ENCODE results near the gene ENTREP3.

ENTREP3 gene, protein sequence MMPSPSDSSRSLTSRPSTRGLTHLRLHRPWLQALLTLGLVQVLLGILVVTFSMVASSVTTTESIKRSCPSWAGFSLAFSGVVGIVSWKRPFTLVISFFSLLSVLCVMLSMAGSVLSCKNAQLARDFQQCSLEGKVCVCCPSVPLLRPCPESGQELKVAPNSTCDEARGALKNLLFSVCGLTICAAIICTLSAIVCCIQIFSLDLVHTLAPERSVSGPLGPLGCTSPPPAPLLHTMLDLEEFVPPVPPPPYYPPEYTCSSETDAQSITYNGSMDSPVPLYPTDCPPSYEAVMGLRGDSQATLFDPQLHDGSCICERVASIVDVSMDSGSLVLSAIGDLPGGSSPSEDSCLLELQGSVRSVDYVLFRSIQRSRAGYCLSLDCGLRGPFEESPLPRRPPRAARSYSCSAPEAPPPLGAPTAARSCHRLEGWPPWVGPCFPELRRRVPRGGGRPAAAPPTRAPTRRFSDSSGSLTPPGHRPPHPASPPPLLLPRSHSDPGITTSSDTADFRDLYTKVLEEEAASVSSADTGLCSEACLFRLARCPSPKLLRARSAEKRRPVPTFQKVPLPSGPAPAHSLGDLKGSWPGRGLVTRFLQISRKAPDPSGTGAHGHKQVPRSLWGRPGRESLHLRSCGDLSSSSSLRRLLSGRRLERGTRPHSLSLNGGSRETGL

DNA sequence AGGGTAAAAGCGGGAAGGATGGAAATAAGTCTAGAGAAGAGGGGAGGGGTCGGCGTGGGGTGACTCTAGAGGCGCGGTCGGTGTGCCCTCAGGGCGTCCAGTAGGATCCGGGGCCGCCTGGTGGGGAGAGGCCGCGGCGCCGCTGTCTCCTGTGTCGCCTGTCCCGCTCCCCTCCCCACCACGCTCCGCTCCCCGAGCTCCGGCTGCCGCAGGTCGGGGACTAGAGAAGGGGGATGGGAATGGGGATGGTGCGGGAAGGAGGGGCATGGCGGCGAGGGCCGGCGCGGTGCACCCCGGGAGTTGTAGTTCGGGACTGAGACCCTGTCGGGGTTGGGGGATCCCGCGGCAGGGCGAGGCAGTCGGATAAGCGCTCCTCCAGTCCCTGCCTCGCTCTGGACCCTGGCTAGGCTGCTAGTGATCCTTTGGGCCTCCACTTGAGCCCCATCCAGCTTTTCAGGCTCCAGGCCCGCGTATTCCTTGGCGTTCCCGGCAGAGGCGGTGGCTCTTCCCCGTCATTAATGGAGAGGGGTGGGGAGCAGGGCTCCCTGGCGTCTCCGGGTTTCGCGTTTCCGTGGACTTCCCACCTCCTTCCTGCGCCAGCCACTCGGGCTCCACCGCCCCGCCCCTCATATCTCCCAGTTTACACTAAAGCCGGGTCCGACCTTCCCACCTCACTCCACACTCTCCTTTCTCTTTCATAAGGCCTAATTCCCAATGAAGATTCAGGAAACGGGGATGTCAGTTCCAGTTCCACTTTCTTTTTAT, at the start of gene ENTREP3:
TSS of gene ENTREP3 (minus strand) at position 241 of the 765 bp plus-strand sequence. CDS start 606 bp downstream, outside the sequence.
- in situ Hi-C loops (cut with HindIII; ENCODE audit: low pct_unique_long_range_greater_than_20kb, low sequenced_read_pairs), result no loop called here
- no peak for TF ChIP-seq JUND (IDR thresholded peaks at IDR 0.05; ENCODE audit: low read depth)
- peak; percentile 88 to 92 for DNase-seq (ENCODE audit: low read depth in 1 of 2, low spot score in 1 of 2)

DNA sequence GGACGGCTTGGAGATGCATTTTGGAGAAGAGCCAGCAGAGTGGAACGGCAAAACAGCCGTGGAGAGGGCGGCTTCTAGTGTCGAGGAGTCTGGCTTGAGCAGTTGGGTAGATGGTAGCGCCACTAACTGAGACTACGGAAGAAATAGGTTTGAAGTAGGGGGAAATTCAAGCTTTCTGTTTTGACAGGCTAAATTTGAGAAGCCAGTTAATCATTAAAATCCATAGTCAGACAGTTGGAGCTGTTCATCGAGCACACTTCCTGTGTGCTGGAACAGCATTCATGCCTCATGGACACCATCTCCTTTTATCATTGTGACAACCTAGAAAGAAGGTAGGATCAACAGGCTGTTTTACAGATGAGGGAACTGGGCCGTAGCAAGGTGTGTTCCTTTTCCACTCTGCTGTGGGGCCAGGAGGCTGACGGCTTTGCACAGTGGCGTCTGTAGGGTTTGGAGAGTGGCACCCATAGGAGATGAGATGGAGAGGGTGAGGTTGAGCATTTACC, 49.3 kb upstream of the ENTREP3 start:
- in situ Hi-C loops (cut with HindIII; ENCODE audit: low pct_unique_long_range_greater_than_20kb, low sequenced_read_pairs), result no loop called here
- no peak for DNase-seq (ENCODE audit: low read depth in 1 of 2, low spot score in 1 of 2)

DNA sequence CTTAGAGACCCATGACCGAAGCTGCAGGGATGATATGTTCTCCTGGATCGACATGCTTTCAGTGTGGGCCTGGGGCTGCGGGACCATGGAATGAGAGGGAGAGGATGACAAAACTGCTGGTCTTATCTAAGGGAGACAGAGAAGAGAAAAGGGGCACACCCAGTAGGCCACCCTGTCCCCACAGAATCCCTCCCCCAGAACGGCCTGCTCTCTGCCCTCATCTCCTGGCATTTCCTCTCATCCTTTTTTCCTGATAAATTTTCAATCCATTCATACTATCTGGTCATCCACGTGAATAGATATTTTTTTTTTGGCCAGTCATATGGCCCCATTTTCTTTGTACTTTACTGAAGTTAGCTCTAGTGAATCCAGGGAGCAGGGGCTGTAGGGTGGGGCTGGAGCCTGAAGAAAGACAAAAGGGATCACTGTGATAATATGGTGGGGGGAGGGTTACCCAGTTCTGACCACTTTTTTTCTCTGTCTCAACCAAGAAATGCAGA, 46.1 kb upstream of the ENTREP3 start, which contains the start of gene PKLR:
TSS of gene PKLR (minus strand) at position 97 of the 500 bp plus-strand sequence. CDS start at position 54, 43 bp downstream.
- DNase-seq (ENCODE audit: low read depth in 1 of 2, low spot score in 1 of 2), result no peak

More for the DNA sequence above, 49.3 kb upstream of the ENTREP3 start:
- no peak for TF ChIP-seq JUND (IDR thresholded peaks at IDR 0.05; ENCODE audit: low read depth)

DNA sequence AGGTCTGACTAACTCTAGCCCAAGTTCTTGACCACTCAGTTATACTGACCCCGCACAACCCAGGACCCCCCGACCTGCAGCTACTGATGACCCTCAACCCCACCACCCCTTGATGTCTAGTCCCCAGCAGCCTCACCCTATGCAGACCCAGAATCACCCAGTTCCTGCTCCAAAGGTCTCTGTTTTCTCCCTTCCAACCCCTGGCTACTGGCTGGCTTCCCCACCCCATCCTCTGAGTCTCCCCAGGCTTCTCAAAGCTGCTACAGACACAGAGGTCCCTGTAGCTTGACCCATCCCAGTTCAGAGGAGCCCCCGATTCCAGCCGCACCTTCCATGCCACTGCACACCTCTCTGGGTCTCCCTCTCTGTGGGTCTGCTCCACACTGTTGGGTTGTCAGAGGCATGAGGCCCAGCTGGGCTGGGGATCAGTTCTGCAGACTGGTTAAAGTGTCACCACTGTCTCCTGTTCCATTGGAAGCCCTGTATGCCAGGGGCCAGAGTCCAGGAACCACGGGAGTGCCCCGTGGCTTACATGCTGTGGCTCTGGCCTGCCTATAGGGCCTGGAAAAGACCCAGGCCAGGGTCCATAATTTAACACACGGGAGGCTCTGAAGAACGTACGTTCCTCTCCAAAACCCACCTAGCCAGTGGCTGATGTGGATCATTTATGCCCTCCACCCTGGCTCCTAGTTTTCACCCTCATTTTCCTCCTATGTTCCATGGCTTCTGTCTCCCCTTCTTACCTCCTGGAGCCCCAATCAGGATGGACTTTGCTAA, 45.5 kb upstream of the ENTREP3 start:
- TF ChIP-seq JUND (IDR thresholded peaks at IDR 0.05; ENCODE audit: low read depth), result no peak
- in situ Hi-C loops (cut with HindIII; ENCODE audit: low pct_unique_long_range_greater_than_20kb, low sequenced_read_pairs), result no loop called here
- DNase-seq (ENCODE audit: low read depth in 1 of 2, low spot score in 1 of 2), result no peak

More for the DNA sequence above, 46.1 kb upstream of the ENTREP3 start, which contains the start of gene PKLR:
- TF ChIP-seq JUND (IDR thresholded peaks at IDR 0.05; ENCODE audit: low read depth), result no peak
- in situ Hi-C loops (cut with HindIII; ENCODE audit: low pct_unique_long_range_greater_than_20kb, low sequenced_read_pairs), result no loop called here

DNA sequence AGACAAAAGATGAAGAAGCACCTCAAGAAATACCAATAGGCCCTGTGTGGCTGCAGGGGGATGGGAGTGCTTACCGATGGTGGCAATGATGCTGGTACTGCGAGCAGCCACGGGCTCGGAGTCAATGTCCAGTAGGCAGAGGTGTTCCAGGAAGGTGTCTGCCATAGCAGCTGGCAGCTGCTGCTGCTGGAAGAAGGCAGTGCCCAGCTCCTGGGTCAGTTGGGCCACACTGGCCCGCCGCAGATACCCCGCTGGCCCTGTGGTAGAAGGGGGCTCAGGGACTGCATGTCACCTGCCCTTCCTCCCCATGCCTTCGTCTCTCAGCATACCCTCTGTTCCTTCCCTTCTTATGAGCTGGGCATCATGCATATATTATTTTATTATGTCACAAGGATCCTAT, 44.7 kb upstream of the ENTREP3 start:
- TF ChIP-seq JUND (IDR thresholded peaks at IDR 0.05; ENCODE audit: low read depth), result no peak
- in situ Hi-C loops (cut with HindIII; ENCODE audit: low pct_unique_long_range_greater_than_20kb, low sequenced_read_pairs), result no loop called here
- DNase-seq (ENCODE audit: low read depth in 1 of 2, low spot score in 1 of 2), result no peak

DNA sequence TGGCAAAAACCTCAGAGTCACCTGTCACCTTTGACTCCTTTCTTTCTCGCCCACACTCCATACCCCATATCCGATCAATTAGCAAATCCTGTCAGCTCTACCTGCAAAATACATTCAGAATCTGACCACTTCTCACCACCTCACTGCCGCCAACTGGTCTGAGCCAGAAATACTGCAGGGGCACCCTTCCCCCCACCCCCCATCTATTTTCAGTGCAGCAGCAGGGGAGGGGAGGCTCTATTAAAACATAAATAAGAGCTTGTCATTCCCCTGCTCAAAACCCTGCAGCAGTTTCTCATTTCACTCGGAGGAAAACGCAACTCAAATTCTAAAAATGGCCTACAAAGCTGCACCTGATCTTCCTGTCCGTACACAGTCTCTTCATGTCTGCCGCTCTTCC, 42.1 kb upstream of the ENTREP3 start:
- TF ChIP-seq JUND (IDR thresholded peaks at IDR 0.05; ENCODE audit: low read depth), result no peak
- DNase-seq (ENCODE audit: low read depth in 1 of 2, low spot score in 1 of 2), result no peak
- in situ Hi-C loops (cut with HindIII; ENCODE audit: low pct_unique_long_range_greater_than_20kb, low sequenced_read_pairs), result no loop called here

DNA sequence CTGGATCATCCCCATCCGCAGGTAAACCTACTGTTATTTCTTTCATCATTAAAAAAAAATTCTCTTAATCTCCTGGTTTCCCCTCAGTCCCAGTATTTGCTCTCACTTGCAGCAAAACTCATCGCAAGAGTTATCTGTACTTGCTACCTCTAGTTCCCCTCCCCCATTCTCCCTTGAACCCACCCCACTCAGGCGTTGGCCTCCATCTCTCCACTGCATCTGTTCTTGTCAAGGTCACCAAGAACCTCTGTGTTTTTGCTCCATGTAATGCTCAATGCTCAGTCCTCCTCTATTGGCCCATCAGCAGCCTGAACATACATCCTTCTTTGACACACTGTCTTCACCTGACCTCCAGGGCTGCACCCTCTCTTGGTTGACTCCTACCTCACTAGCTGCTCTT, 41.4 kb upstream of the ENTREP3 start:
- DNase-seq (ENCODE audit: low read depth in 1 of 2, low spot score in 1 of 2), result no peak
- in situ Hi-C loops (cut with HindIII; ENCODE audit: low pct_unique_long_range_greater_than_20kb, low sequenced_read_pairs), result no loop called here
- TF ChIP-seq JUND (IDR thresholded peaks at IDR 0.05; ENCODE audit: low read depth), result no peak

DNA sequence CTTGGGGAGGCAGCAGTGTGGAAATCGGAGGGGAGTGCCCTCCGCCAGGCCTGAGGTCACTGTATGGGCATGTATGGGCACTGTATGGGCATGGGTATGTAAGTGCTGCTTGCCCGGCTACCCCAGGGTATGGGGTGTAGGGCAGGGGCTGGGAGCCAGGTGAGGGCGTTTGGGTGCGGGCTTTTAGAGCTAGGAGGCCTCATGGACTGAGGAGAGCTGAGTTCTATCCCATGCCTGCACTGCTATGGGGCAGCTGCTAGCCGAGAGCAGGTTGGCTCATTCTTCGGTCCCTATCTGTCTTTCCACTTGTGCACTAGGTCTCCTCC, 40.6 kb upstream of the ENTREP3 start:
- DNase-seq (ENCODE audit: low read depth in 1 of 2, low spot score in 1 of 2), result no peak
- in situ Hi-C loops (cut with HindIII; ENCODE audit: low pct_unique_long_range_greater_than_20kb, low sequenced_read_pairs), result no loop called here
- no peak for TF ChIP-seq JUND (IDR thresholded peaks at IDR 0.05; ENCODE audit: low read depth)

DNA sequence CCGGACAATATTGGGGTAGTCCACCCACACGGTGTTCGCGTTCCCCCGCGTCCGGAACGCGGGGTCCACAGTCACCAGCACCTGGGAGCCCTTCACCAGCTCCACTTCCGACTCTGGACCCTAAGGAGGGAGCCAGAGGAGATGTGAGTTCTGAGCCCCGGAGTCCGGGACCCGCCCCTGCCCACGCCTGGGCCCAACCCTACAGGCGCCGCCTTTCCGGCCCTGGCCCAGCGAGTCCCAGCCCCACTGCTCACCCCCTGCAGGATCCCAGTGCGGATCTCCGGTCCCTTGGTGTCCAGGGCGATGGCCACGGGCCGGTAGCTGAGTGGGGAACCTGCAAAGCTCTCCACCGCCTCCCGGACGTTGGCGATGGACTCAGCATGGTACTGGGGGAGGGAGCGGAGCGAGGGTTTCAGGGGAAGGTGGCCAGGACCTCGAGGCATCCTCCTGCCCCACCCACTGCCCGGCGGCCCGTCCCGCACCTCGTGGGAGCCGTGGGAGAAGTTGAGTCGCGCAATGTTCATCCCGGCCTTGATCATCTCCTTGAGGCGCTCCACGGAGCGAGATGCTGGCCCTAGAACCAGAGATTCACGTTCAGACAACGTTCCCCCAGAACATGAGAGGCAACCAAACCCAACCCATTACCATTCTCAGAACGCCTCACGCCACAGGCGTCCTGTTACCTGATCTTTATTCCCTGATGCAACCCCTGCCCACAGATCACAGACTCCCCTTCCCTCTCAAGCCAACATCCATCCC, 40.1 kb upstream of the ENTREP3 start:
- in situ Hi-C loops (cut with HindIII; ENCODE audit: low pct_unique_long_range_greater_than_20kb, low sequenced_read_pairs), result no loop called here
- no peak for TF ChIP-seq JUND (IDR thresholded peaks at IDR 0.05; ENCODE audit: low read depth)
- DNase-seq (ENCODE audit: low read depth in 1 of 2, low spot score in 1 of 2), result no peak

DNA sequence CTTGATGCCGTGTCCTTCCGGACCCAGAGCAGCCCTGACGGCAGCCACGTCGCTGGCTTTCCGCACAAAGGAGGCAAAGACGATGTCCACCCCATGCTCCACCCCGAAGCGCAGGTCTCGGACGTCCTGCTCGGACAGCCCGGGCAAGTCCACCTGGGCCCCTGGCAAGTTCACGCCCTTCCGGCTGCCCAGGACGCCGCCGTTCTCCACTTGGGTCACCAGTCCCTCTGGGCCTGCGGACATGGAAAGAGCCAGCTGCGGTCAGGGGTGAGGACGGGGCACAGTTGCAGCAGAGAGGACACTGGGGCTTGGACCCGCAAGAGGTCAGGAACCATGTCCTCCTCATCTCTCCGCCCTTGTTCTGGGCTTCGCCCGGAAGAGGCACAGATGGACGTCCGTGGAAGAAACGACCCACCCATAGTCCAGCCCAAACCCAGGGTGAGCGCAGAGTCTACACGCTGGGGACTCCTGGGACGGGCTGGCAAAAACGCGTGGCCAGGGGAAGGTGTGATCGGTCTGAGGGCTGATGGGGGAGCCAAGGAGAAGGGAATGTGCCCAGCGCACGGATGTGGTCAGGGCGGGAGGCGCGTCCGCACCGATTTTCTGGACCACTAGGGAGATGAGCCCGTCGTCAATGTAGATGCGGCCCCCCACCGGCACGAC, 39.4 kb upstream of the ENTREP3 start:
- in situ Hi-C loops (cut with HindIII; ENCODE audit: low pct_unique_long_range_greater_than_20kb, low sequenced_read_pairs), result no loop called here
- TF ChIP-seq JUND (IDR thresholded peaks at IDR 0.05; ENCODE audit: low read depth), result no peak
- no peak for DNase-seq (ENCODE audit: low read depth in 1 of 2, low spot score in 1 of 2)
